K562 (cell line): ENCODE data around the gene RPS6KA2. TPM values are rescaled to one million over a fixed set of nuclear protein-coding genes. Genes with fewer than 3 reads are reported as not detected.

ENCODE experiments used
- ATAC-seq: fragments of 200-7000 bp; cut with Tn5 transposase; 3 replicates; pipeline ENCODE4 v1.9.1; 2020; ENCODE audit warnings: moderate library complexity
- BruUV-seq: library from RNA; stranded (reverse); fragments of 400-500 nt; replicated peaks from 2 replicates; lab custom pipeline; 2021; lab: Mats Ljungman, UMichigan
- CTCF ChIA-PET: fragments of 300-600 bp; formaldehyde crosslinking; extraction: SDS; loops from one replicate; lab custom pipeline; 2021; ENCODE audit warnings: low intra/inter-chr PET ratio; lab: Yijun Ruan, JAX
- POLR2A ChIA-PET: fragments of 300-600, 350-650 bp; sonication (Branson Sonifier 250); formaldehyde crosslinking; extraction: SDS; loops from one replicate; lab custom pipeline; 2021; ENCODE audit warnings: antibody characterized with exemption, inconsistent platforms; lab: Yijun Ruan, JAX
- DNase-seq, 4 experiments: peaks; one replicate each; pipeline versions ENCODE4 v3.0.0 to v3.0.0-alpha.2; 2011 to 2018; ENCODE audit warnings: low spot score in 3 of 4, mixed read lengths in 3 of 4; ENCODE audit errors: extremely low read depth in 1 of 4
- FAIRE-seq: peaks from 2 replicates; lab custom pipeline; 2011; peaks lifted over from hg19 to GRCh38; lab: Jason Lieb, UNC
- H2AFZ ChIP-seq: 2 replicates; pipeline ENCODE4 v1.6.0; 2011; ENCODE audit warnings: low read depth, low read length, control low read depth, inconsistent platforms
- H3K27ac ChIP-seq: fragments of 200-600 bp; 3 replicates; pipeline ENCODE4 v1.8.0; 2011; ENCODE audit warnings: low read depth, mild to moderate bottlenecking, control low read depth, inconsistent platforms, low read length, moderate library complexity, mixed read lengths; ENCODE audit errors: extremely low read depth
- H3K27me3 ChIP-seq, 2 experiments: fragments of 300-600 bp in 1 of 2; 2 replicates in 1 of 2; 3 replicates in 1 of 2; pipeline versions ENCODE4 v1.6.0 to v1.8.0; 2011; ENCODE audit warnings: inconsistent platforms in 2 of 2, low read length in 2 of 2, mild to moderate bottlenecking in 1 of 2, mixed read lengths in 1 of 2, moderate library complexity in 1 of 2; ENCODE audit not compliant: control insufficient read depth in 2 of 2, insufficient read depth in 2 of 2
- H3K36me3 ChIP-seq: fragments of 300-600 bp; 3 replicates; pipeline ENCODE4 v1.8.0; 2011; ENCODE audit warnings: mild to moderate bottlenecking, low read length, inconsistent platforms; ENCODE audit not compliant: control insufficient read depth, insufficient read depth
- H3K4me1 ChIP-seq, 2 experiments: fragments of 200-600 bp in 1 of 2; replicated peaks in 1 of 2; 2 replicates in 1 of 2; 3 replicates in 1 of 2; pipeline versions ENCODE4 v1.5.1 to v1.8.0; 2011; ENCODE audit warnings: inconsistent platforms in 2 of 2, low read length in 2 of 2, mild to moderate bottlenecking in 1 of 2, mixed read lengths in 1 of 2, moderate library complexity in 1 of 2; ENCODE audit not compliant: control insufficient read depth in 2 of 2, insufficient read depth in 2 of 2
- H3K4me2 ChIP-seq: 2 replicates; pipeline ENCODE4 v1.6.1; 2011; ENCODE audit warnings: low read length, control low read depth, inconsistent platforms, mixed read lengths; ENCODE audit not compliant: insufficient read depth
- H3K4me3 ChIP-seq: fragments of 200-600 bp; sonication (generic), shearing (Covaris generic); 2 replicates; pipeline ENCODE4 v1.5.1; 2016; ENCODE audit warnings: control low read depth, inconsistent platforms
- H3K79me2 ChIP-seq: fragments of 200-600 bp; 3 replicates; pipeline ENCODE4 v1.8.0; 2011; ENCODE audit warnings: low read length, inconsistent platforms; ENCODE audit not compliant: control insufficient read depth, insufficient read depth
- H3K9ac ChIP-seq, 2 experiments: 2 replicates each; pipeline versions ENCODE4 v1.6.0 to v1.6.1; 2011; ENCODE audit warnings: low read depth in 2 of 2, low read length in 2 of 2, control low read depth in 1 of 2, inconsistent platforms in 1 of 2, mild to moderate bottlenecking in 1 of 2, mixed read lengths in 1 of 2; ENCODE audit not compliant: insufficient read depth in 1 of 2
- H3K9me1 ChIP-seq: one replicate; pipeline ENCODE4 v1.6.0; 2011; ENCODE audit warnings: inconsistent platforms, mild to moderate bottlenecking, low read length, moderate library complexity; ENCODE audit not compliant: control insufficient read depth, insufficient read depth
- H3K9me3 ChIP-seq: replicated peaks from 2 replicates; pipeline ENCODE4 v1.5.1; 2011; ENCODE audit warnings: low read depth, low read length, inconsistent platforms; ENCODE audit not compliant: control insufficient read depth, insufficient read depth
- H4K20me1 ChIP-seq: replicated peaks from 2 replicates; pipeline ENCODE4 v1.6.1; 2011; ENCODE audit warnings: low read length, inconsistent platforms, mixed read lengths; ENCODE audit not compliant: control insufficient read depth, insufficient read depth
- BACH1 ChIP-seq: fragments of 200-800 bp; sonication (Bioruptor generic); IDR thresholded peaks from 2 replicates; pipeline ENCODE4 v1.6.1; 2016; ENCODE audit warnings: missing genetic modification characterization, missing compliant biosample characterization
- CHCHD3 ChIP-seq: fragments of 250-450 bp; sonication (Bioruptor Pico); IDR thresholded peaks from 2 replicates; pipeline ENCODE4 v2.1.2; 2022; ENCODE audit warnings: mild to moderate bottlenecking
- EZH2 ChIP-seq: IDR thresholded peaks from 2 replicates; pipeline ENCODE4 v1.6.1; 2012; ENCODE audit warnings: low read depth, mild to moderate bottlenecking, inconsistent platforms, low read length, borderline replicate concordance
- MCM7 ChIP-seq, 2 experiments: fragments of 450-650 bp; IDR thresholded peaks; 2 replicates each; pipeline ENCODE4 v1.6.1; 2016 to 2018
- NR2C1 ChIP-seq, 2 experiments: fragments of 450-650 bp; IDR thresholded peaks; 2 replicates each; pipeline ENCODE4 v1.6.1; 2017; ENCODE audit warnings: mild to moderate bottlenecking in 2 of 2, antibody characterized with exemption in 1 of 2, inconsistent platforms in 1 of 2, missing compliant biosample characterization in 1 of 2, missing genetic modification characterization in 1 of 2
- NR2C2 ChIP-seq, 2 experiments: fragments of 200-800 bp in 1 of 2; sonication (Bioruptor generic) in 1 of 2; sonication (generic) in 1 of 2; formaldehyde crosslinking in 1 of 2; IDR thresholded peaks; 2 replicates each; pipeline versions ENCODE4 v1.6.1 to v1.8.0; 2016 to 2022; ENCODE audit warnings: mild to moderate bottlenecking in 1 of 2, missing compliant biosample characterization in 1 of 2, missing genetic modification characterization in 1 of 2, missing genetic modification reagents in 1 of 2
- SLC30A9 ChIP-seq: fragments of 250-450 bp; sonication (Bioruptor Pico); IDR thresholded peaks from 2 replicates; pipeline ENCODE4 v1.8.0; 2022; ENCODE audit warnings: mild to moderate bottlenecking, moderate library complexity
- TFE3 ChIP-seq: fragments of 450-650 bp; formaldehyde crosslinking; IDR thresholded peaks from 2 replicates; pipeline ENCODE4 v1.4.0; 2020; ENCODE audit warnings: mild to moderate bottlenecking, mixed read lengths
- ZFP1 ChIP-seq: fragments of 450-650 bp; formaldehyde crosslinking; IDR thresholded peaks from 2 replicates; pipeline ENCODE4 v1.4.0; 2020; ENCODE audit warnings: mild to moderate bottlenecking, mixed read lengths
- ZNF224 ChIP-seq: sonication (generic); formaldehyde crosslinking; IDR thresholded peaks from 2 replicates; pipeline ENCODE4 v1.8.0; 2022; ENCODE audit warnings: mild to moderate bottlenecking, missing genetic modification reagents
- ZNF253 ChIP-seq: fragments of 250-450 bp; sonication (Bioruptor Pico); conservative IDR thresholded peaks from 2 replicates; pipeline ENCODE4 v1.6.1; 2021; ENCODE audit warnings: mild to moderate bottlenecking
- WGBS: fragments of 100-300 bp; shearing (Covaris generic); methylation state at CpG from one replicate; pipeline ENCODE4 v1.1.6; 2016; ENCODE audit warnings: low coverage, mixed read lengths; ENCODE audit not compliant: insufficient coverage; ENCODE audit errors: missing lambda C conversion rate; 5-methylcytosine and 5-hydroxymethylcytosine counted together
- in situ Hi-C: fragments of 300-500 bp; cut with MboI; formaldehyde crosslinking; loops from 4 replicates; pipeline ENCODE4 v1.15.0; 2018; ENCODE audit warnings: inconsistent platforms, mixed read lengths
- intact Hi-C: fragments of 100-400 bp; cut with micrococcal nuclease; formaldehyde crosslinking; loops from 2 replicates; pipeline ENCODE4 v1.14.2; 2022
- polyA plus RNA-seq, 8 experiments: library from polyadenylated mRNA; depleted of rRNA in 4 of 8; stranded (reverse) in 5 of 8; unstranded in 3 of 8; fragments of >200 nt; fragmentation: Nextera tagmentation in 2 of 8; fragmentation: Illumina TruSeq in 1 of 8; extraction: Ambion mirVana in 2 of 8; extraction: Trizol in 1 of 8; gene quantifications; 2 replicates each; pipeline versions ENCODE4 v1.2.1 to v1.2.3, GENCODE V29; 2011 to 2014; ENCODE audit warnings: inconsistent platforms in 1 of 8, missing spikeins in 1 of 8
- total RNA-seq, 7 experiments: library from RNA; depleted of rRNA in 6 of 7; stranded (reverse); fragments of >200 nt in 6 of 7; fragmentation: Illumina TruSeq in 2 of 7; extraction: Trizol in 2 of 7; gene quantifications; 2 replicates each; pipeline versions ENCODE4 v1.2.1 to v1.2.3, GENCODE V29; 2011 to 2021; ENCODE audit warnings: low replicate concordance in 1 of 7

Gene RPS6KA2
- total and polyA plus RNA-seq, 9 of the 15 experiments (the other 6 are each of a cell fraction or from before 2014, with no cell fraction given): 0.29 to 1.00 (median 0.53) TPM

GRCh38 chr6:166526937-166527336, 100.1 kb downstream of the RPS6KA2 start:
- no peaks in the 10 kb centered on the region for H3K36me3 ChIP-seq
- no peak overlapping the region for H3K4me3 ChIP-seq
- 0% methylated on average over 10 of the region's 10 CpGs for WGBS
- FAIRE-seq (no peak), ATAC-seq (no peak), DNase-seq (no peak)
- no peaks in the 10 kb centered on the region for H3K9me1 ChIP-seq
- H3K4me2 ChIP-seq: no peak overlapping the region
- ChIA-PET POLR2A (no interaction called here), CTCF (no interaction called here)
- TF ChIP-seq NR2C2 (CRISPR knock-in tag; IDR thresholded peaks at IDR 0.05): peak; percentile 34; the same call in 1 of the 2 replicates
- no peak for TF ChIP-seq NR2C2 (tag; IDR thresholded peaks at IDR 0.05)
- 0 out of 2 replicates have a peak, but pooled peaks have one; percentile 30 for TF ChIP-seq NR2C1 (IDR thresholded peaks at IDR 0.05)
- peak; percentile 25; the same call in 1 of the 2 replicates for TF ChIP-seq NR2C1 (tag; IDR thresholded peaks at IDR 0.05)
- no peak for TF ChIP-seq ZNF224
- no peak for TF ChIP-seq MCM7 (IDR thresholded peaks at IDR 0.05)
- no peaks in the 10 kb centered on the region for H3K79me2 ChIP-seq
- H3K27ac ChIP-seq: no peak overlapping the region
- no TSS peak for BruUV-seq
- in situ Hi-C loops (no loop called here), intact Hi-C loops (no loop called here)
- H3K9ac ChIP-seq: no peak overlapping the region
- H3K4me1 ChIP-seq: no peaks in the 10 kb centered on the region
- H4K20me1 ChIP-seq: no peaks in the 10 kb centered on the region
- no peak overlapping the region for H2AFZ ChIP-seq
- peaks cover 36 to 57% of the 10 kb centered on the region in 2 experiments for H3K27me3 ChIP-seq
- no peaks in the 10 kb centered on the region for H3K9me3 ChIP-seq

GRCh38 chr6:166525567-166525966, 101.5 kb downstream of the RPS6KA2 start:
- DNase-seq: no peak
- Histone ChIP-seq H3K27me3 (peaks cover 25 to 56% of the 10 kb centered on the region in 2 experiments), H3K27ac (no peak overlapping the region), H4K20me1 (no peaks in the 10 kb centered on the region), H3K4me1 (no peaks in the 10 kb centered on the region), H3K9me3 (no peaks in the 10 kb centered on the region), H3K4me2 (no peak overlapping the region), H3K9me1 (no peaks in the 10 kb centered on the region), H3K36me3 (no peaks in the 10 kb centered on the region), H3K9ac (no peak overlapping the region), H3K79me2 (no peaks in the 10 kb centered on the region), H2AFZ (no peak overlapping the region), H3K4me3 (no peak overlapping the region)
- POLR2A ChIA-PET: interaction anchor here (0.5 to 1.2 kb wide), 2 partner anchors 13 to 1292 kb away, joined by 3 read pairs; no protein-coding TSS in a partner anchor
- no peak for ATAC-seq
- FAIRE-seq: no peak
- intact Hi-C loops (no loop called here), in situ Hi-C loops (no loop called here)
- TF ChIP-seq ZFP1 (CRISPR knock-in tag) (no peak), EZH2 (no peak), SLC30A9 (no peak), ZNF253 (no peak), TFE3 (CRISPR knock-in tag) (no peak), CHCHD3 (CRISPR knock-in tag) (no peak), BACH1 (no peak)
- 0% methylated on average over 9 of the region's 9 CpGs for WGBS
- CTCF ChIA-PET: no interaction called here
- BruUV-seq: no TSS peak
